ENCODE data around the gene PRKCB.

GRCh38 chr16:23838485-23839142, 2.8 kb downstream of the PRKCB start:
- TF ChIP-seq CTCF (conservative IDR thresholded peaks at IDR 0.05; ENCODE audit: low read length) (no peak), EZH2phosphoT487 (IDR thresholded peaks at IDR 0.05; ENCODE audit: borderline replicate concordance) (no peak)
